SK-N-SH (cell line): ENCODE data around the gene FBXW8. TPM values are rescaled to one million over a fixed set of nuclear protein-coding genes. Genes with fewer than 3 reads are reported as not detected.

Experiments used
- CTCF ChIA-PET: fragments of 300-600, 350-600 bp; formaldehyde crosslinking; extraction: SDS; loops from one replicate; lab custom pipeline; 2021; lab: Yijun Ruan, JAX
- POLR2A ChIA-PET: fragments of 350-600 bp; sonication (Branson Sonifier 250); formaldehyde crosslinking; extraction: SDS; loops from one replicate; lab custom pipeline; 2020; ENCODE audit warnings: antibody characterized with exemption, inconsistent platforms; lab: Yijun Ruan, JAX
- DNase-seq: peaks from one replicate; pipeline ENCODE4 v3.0.0; 2012
- H2AFZ ChIP-seq: fragments of 200-600 bp; sonication (generic); 2 replicates; pipeline ENCODE4 v1.8.1; 2016; ENCODE audit warnings: antibody characterized with exemption, mild to moderate bottlenecking, low read depth
- H3F3A ChIP-seq: fragments of 200-600 bp; sonication (generic); replicated peaks from 2 replicates; pipeline ENCODE3; 2016; ENCODE audit warnings: antibody characterized with exemption, mild to moderate bottlenecking; ENCODE audit not compliant: insufficient read depth
- H3K27ac ChIP-seq, 2 experiments: fragments of 200-500 bp in 1 of 2; fragments of 200-600 bp in 1 of 2; sonication (Bioruptor generic) in 1 of 2; sonication (generic), shearing (Covaris generic) in 1 of 2; 2 replicates each; pipeline versions ENCODE4 v1.5.1 to v1.6.1; 2014 to 2016; ENCODE audit warnings: low read depth in 2 of 2, inconsistent platforms in 1 of 2, low read length in 1 of 2, mild to moderate bottlenecking in 1 of 2, mixed read lengths in 1 of 2
- H3K27me3 ChIP-seq: fragments of 200-600 bp; sonication (generic), shearing (Covaris generic); 2 replicates; pipeline ENCODE4 v1.6.1; 2016; ENCODE audit warnings: mixed run types; ENCODE audit not compliant: insufficient read depth
- H3K36me3 ChIP-seq, 2 experiments: fragments of 200-500 bp in 1 of 2; fragments of 200-600 bp in 1 of 2; sonication (Bioruptor generic) in 1 of 2; sonication (generic) in 1 of 2; replicated peaks in 1 of 2; 2 replicates each; pipeline versions ENCODE3 to v1.5.1; 2014 to 2016; ENCODE audit warnings: low read length in 1 of 2, mild to moderate bottlenecking in 1 of 2; ENCODE audit not compliant: insufficient read depth in 2 of 2, control insufficient read depth in 1 of 2
- H3K4me1 ChIP-seq, 2 experiments: fragments of 200-500 bp in 1 of 2; fragments of 200-600 bp in 1 of 2; sonication (Bioruptor generic) in 1 of 2; sonication (generic), shearing (Covaris generic) in 1 of 2; 2 replicates each; pipeline versions ENCODE4 v1.5.1 to v1.6.1; 2014 to 2016; ENCODE audit warnings: low read depth in 1 of 2, low read length in 1 of 2, mixed run types in 1 of 2; ENCODE audit not compliant: insufficient read depth in 2 of 2, control insufficient read depth in 1 of 2
- H3K4me2 ChIP-seq: fragments of 200-600 bp; sonication (generic), shearing (Covaris generic); 2 replicates; pipeline ENCODE4 v1.6.1; 2017; ENCODE audit warnings: mixed run types
- H3K4me3 ChIP-seq, 2 experiments: fragments of 200-500 bp in 1 of 2; fragments of 200-600 bp in 1 of 2; sonication (Bioruptor generic) in 1 of 2; sonication (generic), shearing (Covaris generic) in 1 of 2; 2 replicates each; pipeline versions ENCODE4 v1.5.1 to v1.8.1; 2014 to 2016; ENCODE audit warnings: low read depth in 2 of 2, inconsistent platforms in 1 of 2, low read length in 1 of 2, mild to moderate bottlenecking in 1 of 2, mixed read lengths in 1 of 2, moderate library complexity in 1 of 2
- H3K79me2 ChIP-seq: fragments of 200-600 bp; sonication (generic); 2 replicates; pipeline ENCODE4 v1.8.1; 2017; ENCODE audit warnings: mild to moderate bottlenecking; ENCODE audit not compliant: insufficient read depth
- H3K9ac ChIP-seq: fragments of 200-600 bp; sonication (generic); 2 replicates; pipeline ENCODE4 v1.6.1; 2017; ENCODE audit warnings: mixed run types
- H3K9me2 ChIP-seq: fragments of 200-600 bp; sonication (generic); 2 replicates; pipeline ENCODE4 v1.6.1; 2017; ENCODE audit warnings: mixed run types
- H3K9me3 ChIP-seq: fragments of 200-600 bp; sonication (generic); 2 replicates; pipeline ENCODE4 v1.6.1; 2017; ENCODE audit warnings: mixed run types, mild to moderate bottlenecking, moderate library complexity
- H4K20me1 ChIP-seq: fragments of 200-600 bp; sonication (generic); 2 replicates; pipeline ENCODE4 v1.6.1; 2017; ENCODE audit warnings: mild to moderate bottlenecking, mixed run types; ENCODE audit not compliant: insufficient read depth
- CHD2 ChIP-seq: fragments of 150-350 bp; IDR thresholded peaks from 2 replicates; pipeline ENCODE4 v1.6.1; 2018; ENCODE audit warnings: low read length; ENCODE audit not compliant: partially characterized antibody
- EP300 ChIP-seq, 2 experiments: IDR thresholded peaks; 2 replicates each; pipeline versions ENCODE4 v1.4.0 to v1.6.1; 2012; ENCODE audit warnings: borderline replicate concordance in 1 of 2, low read depth in 1 of 2, low read length in 1 of 2
- FOXJ3 ChIP-seq: sonication (generic); formaldehyde crosslinking; IDR thresholded peaks from 2 replicates; pipeline ENCODE4 v1.5.1; 2020; ENCODE audit warnings: mild to moderate bottlenecking, missing genetic modification reagents
- FOXM1 ChIP-seq: IDR thresholded peaks from 2 replicates; pipeline ENCODE4 v1.4.0; 2012; ENCODE audit warnings: low read depth, mild to moderate bottlenecking
- GATA2 ChIP-seq: sonication (generic); formaldehyde crosslinking; IDR thresholded peaks from 2 replicates; pipeline ENCODE4 v1.5.0; 2020; ENCODE audit warnings: mild to moderate bottlenecking, missing genetic modification reagents
- JUND ChIP-seq: IDR thresholded peaks from 2 replicates; pipeline ENCODE4 v1.4.0; 2012
- MAX ChIP-seq: IDR thresholded peaks from 2 replicates; pipeline ENCODE4 v1.4.0; 2012; ENCODE audit warnings: low read depth
- MXI1 ChIP-seq: IDR thresholded peaks from 2 replicates; pipeline ENCODE4 v1.6.1; 2012; ENCODE audit warnings: mild to moderate bottlenecking, low read depth, low read length, improper control_type of control experiment
- NFIC ChIP-seq: IDR thresholded peaks from 2 replicates; pipeline ENCODE4 v1.4.0; 2012; ENCODE audit warnings: borderline replicate concordance
- NRF1 ChIP-seq: IDR thresholded peaks from 2 replicates; pipeline ENCODE4 v1.6.1; 2012; ENCODE audit warnings: low read depth, mild to moderate bottlenecking, low read length
- PBX3 ChIP-seq: IDR thresholded peaks from 2 replicates; pipeline ENCODE4; 2012
- POLR2AphosphoS5 ChIP-seq: IDR thresholded peaks from 2 replicates; pipeline ENCODE4 v1.6.1; 2012; ENCODE audit warnings: low read depth, low read length
- RAD21 ChIP-seq: IDR thresholded peaks from 2 replicates; pipeline ENCODE4 v1.6.1; 2012; ENCODE audit warnings: mild to moderate bottlenecking, low read length
- RCOR1 ChIP-seq: fragments of 150-350 bp; IDR thresholded peaks from 2 replicates; pipeline ENCODE4 v1.6.1; 2017; ENCODE audit warnings: antibody characterized with exemption, low read length
- RFX5 ChIP-seq: IDR thresholded peaks from 2 replicates; pipeline ENCODE4 v1.6.1; 2012; ENCODE audit warnings: mild to moderate bottlenecking, improper control_type of control experiment, low read length
- SIN3A ChIP-seq: IDR thresholded peaks from 2 replicates; pipeline ENCODE4 v1.6.1; 2012; ENCODE audit warnings: low read depth, mild to moderate bottlenecking, low read length, moderate library complexity, borderline replicate concordance
- SMC3 ChIP-seq: IDR thresholded peaks from 2 replicates; pipeline ENCODE4 v1.6.1; 2012; ENCODE audit warnings: low read depth, low read length, improper control_type of control experiment
- TCF12 ChIP-seq: IDR thresholded peaks from 2 replicates; pipeline ENCODE4 v1.4.0; 2012
- TEAD4 ChIP-seq: IDR thresholded peaks from 2 replicates; pipeline ENCODE4 v1.4.0; 2012; ENCODE audit warnings: mild to moderate bottlenecking, borderline replicate concordance; ENCODE audit not compliant: insufficient read depth
- YY1 ChIP-seq: IDR thresholded peaks from 2 replicates; pipeline ENCODE4 v1.4.0; 2012; ENCODE audit warnings: low read depth, mild to moderate bottlenecking
- WGBS: methylation state at CpG from one replicate; pipeline ENCODE4 v1.1.6; 2017; ENCODE audit warnings: low lambda C conversion rate; 5-methylcytosine and 5-hydroxymethylcytosine counted together
- polyA plus RNA-seq, 3 experiments: library from polyadenylated mRNA; depleted of rRNA; stranded (reverse); fragments of >200 nt; gene quantifications; 2 replicates each; pipeline ENCODE4 v1.2.3, GENCODE V29; 2012

Gene FBXW8
- polyA plus RNA-seq, 1 of the 3 experiments (the other 2 are of a cell fraction): 15.6 TPM

- Histone ChIP-seq H3K9me3 (no peaks in the 10 kb centered on the region), H3K79me2 (peaks cover 13% of the 10 kb centered on the region), H3K4me2 (0 out of 2 replicates have a peak overlapping the region, but pooled peaks have one; percentile 29), H3K4me3 (peak overlapping the region in 1 of 2 experiments; percentile 18; a peak in 2 of 4 replicates), H3K4me1 (peaks cover 0 to 34% of the 10 kb centered on the region in 2 experiments; a peak in 2 of 4 replicates), H3F3A (peaks cover 5% of the 10 kb centered on the region), H3K36me3 (peaks cover 43 to 49% of the 10 kb centered on the region in 2 experiments), H4K20me1 (peaks cover 3% of the 10 kb centered on the region; the same call in 1 of the 2 replicates), H3K27ac (peak overlapping the region; percentile 17 to 97; a peak in 3 of 4 replicates), H2AFZ (no peak overlapping the region), H3K9ac (no peak overlapping the region), H3K9me2 (no peaks in the 10 kb centered on the region), H3K27me3 (no peaks in the 10 kb centered on the region)
- WGBS: 44% methylated on average over 30 of the region's 30 CpGs
- CTCF ChIA-PET: interaction anchor here (1.0 to 1.7 kb wide), 5 partner anchors 10 to 34 kb away, joined by 3 to 6 read pairs (median 3); no protein-coding TSS in a partner anchor
- TF ChIP-seq NFIC (peak; percentile 83), NRF1 (no peak), FOXJ3 (CRISPR knock-in tag) (peak; percentile 99), EP300 (IDR thresholded peaks at IDR 0.05; ENCODE audit: borderline replicate concordance in 1 of 2, low read depth in 1 of 2, low read length in 1 of 2) (peak; percentile 28 to 95; a peak in 3 of 4 replicates), POLR2AphosphoS5 (peak; percentile 71), JUND (0 out of 2 replicates have a peak, but pooled peaks have one; percentile 21), GATA2 (CRISPR knock-in tag) (peak; percentile 94), CHD2 (peak; percentile 85), MXI1 (no peak; the same call in 1 of the 2 replicates), MAX (peak; percentile 69), TCF12 (peak; percentile 88), PBX3 (peak; percentile 62; the same call in 1 of the 2 replicates), SMC3 (no peak), FOXM1 (peak; percentile 54; the same call in 1 of the 2 replicates), RCOR1 (peak; percentile 99), TEAD4 (peak; percentile 76), SIN3A (peak; percentile 42; the same call in 1 of the 2 replicates), RAD21 (peak; percentile 5; the same call in 1 of the 2 replicates), YY1 (no peak), RFX5 (no peak)
- POLR2A ChIA-PET: no interaction called here
- DNase-seq: peak; percentile 78
Measured at GRCh38 chr12:116969615-116970585, 59.1 kb downstream of the FBXW8 start.
